Fibroblast of lung (primary cell): ENCODE data around the gene MARCKS.

Experiments
- CTCF ChIP-seq, 2 donors: IDR thresholded peaks in 1 of 2; conservative IDR thresholded peaks in 1 of 2; 1 replicate in 1 of 2; 2 replicates in 1 of 2; pipeline ENCODE4 v1.5.1; 2011 to 2012; ENCODE audit warnings: low read length in 2 of 2, control low read depth in 1 of 2, inconsistent platforms in 1 of 2, low read depth in 1 of 2, mild to moderate bottlenecking in 1 of 2
- EZH2 ChIP-seq: IDR thresholded peaks from 2 replicates; pipeline ENCODE4 v1.5.1; 2012; ENCODE audit warnings: low read length, control low read depth, mild to moderate bottlenecking; ENCODE audit errors: missing control alignments

- TF ChIP-seq CTCF (conservative IDR thresholded peaks at IDR 0.05 in 1 of 2, IDR thresholded peaks at IDR 0.05 in 1 of 2; ENCODE audit: low read depth in 1 of 2, low read length in 2 of 2) (no peak), EZH2 (no peak)
Measured at GRCh38 chr6:113894712-113895674, 37.8 kb downstream of the MARCKS start.
